GM12892 (cell line): Measurements from ENCODE around the gene HRG.

Source experiments
- DNase-seq: peaks from one replicate; pipeline ENCODE4 v3.0.0; 2011; ENCODE audit not compliant: insufficient read length
- FAIRE-seq: peaks from 2 replicates; lab custom pipeline; 2011; peaks lifted over from hg19 to GRCh38; lab: Jason Lieb, UNC
- POLR2A ChIP-seq: IDR thresholded peaks from 2 replicates; pipeline ENCODE4 v1.6.1; 2011; ENCODE audit warnings: low read depth, low read length, control low read depth
- POLR2AphosphoS5 ChIP-seq: IDR thresholded peaks from 2 replicates; pipeline ENCODE4 v1.6.1; 2011; ENCODE audit warnings: low read depth, low read length, control low read depth
- TAF1 ChIP-seq: IDR thresholded peaks from 2 replicates; pipeline ENCODE4 v1.6.1; 2011; ENCODE audit warnings: low read depth, mild to moderate bottlenecking, control low read depth, low read length, borderline replicate concordance

Gene HRG

DNA sequence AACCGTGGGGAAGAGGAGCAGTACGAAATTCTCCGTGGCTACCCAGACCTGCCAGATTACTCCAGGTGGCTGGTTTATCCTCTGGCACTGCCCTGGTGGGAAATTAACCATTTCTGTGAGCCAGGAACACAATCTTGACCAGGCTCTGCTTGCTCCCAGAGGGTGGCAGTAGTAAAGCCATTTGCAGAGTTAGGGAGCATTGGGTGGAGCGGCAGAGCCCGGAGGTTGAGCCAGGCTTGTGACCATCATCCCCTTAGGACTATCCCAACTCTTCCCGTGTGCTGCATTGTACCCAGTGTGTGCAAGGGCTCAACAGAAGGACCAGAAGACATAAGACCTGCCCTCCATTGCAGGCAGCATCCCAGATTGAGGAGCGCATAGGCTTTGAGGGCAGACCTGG is 56.6 kb downstream of the HRG start:
- FAIRE-seq: no peak
- DNase-seq: no peak
- TF ChIP-seq TAF1 (no peak), POLR2AphosphoS5 (no peak), POLR2A (no peak)

GRCh38 chr3:186724911-186725310 is 59.1 kb downstream of the HRG start:
- FAIRE-seq: no peak
- no peak for DNase-seq
- TF ChIP-seq POLR2AphosphoS5 (no peak), TAF1 (no peak), POLR2A (no peak)
